ENCODE results near the gene ZBTB7B.

DNA sequence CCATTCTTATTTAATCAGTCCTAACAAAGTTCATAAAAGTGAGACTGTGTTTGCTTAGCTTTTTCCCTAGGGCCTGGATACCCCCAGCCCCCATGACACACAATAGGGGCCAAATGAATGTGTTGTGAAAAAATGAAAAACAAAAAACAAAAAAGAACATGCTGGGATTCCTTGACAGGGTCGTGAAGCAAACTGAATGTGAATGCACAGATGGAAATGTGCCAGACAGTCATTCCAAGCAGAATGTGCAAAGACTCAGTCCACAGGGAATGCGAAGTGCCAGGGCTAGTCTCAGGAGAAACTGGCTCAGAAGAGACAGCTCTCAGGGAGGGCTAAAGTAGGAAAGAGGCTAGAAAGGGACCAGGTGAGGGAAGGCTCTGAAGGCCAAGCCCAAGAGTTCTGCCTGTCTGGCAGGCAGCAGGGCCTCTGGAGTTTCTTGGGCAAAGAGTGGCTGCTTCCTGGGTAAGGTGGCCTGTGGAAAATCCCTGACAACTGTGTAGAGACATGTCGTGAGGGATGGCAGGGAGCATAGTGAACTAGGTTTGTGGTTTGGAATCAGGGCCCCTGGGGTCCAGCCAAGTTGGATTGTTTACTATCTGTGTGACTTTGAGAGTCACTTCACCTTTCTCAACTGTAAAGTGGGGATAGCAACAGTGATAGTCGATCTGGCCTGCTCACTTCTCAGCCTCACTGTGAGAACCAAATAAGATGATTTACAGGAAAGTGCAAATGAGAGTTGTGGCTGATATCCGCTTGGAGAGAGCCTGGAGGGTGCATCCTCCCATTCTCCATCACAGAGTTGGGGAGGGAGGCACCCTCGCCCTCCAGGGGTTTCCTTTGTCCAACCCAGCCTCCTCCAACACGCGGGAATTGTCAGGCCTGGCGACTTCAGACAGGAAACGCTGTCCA is 47.3 kb downstream of the ZBTB7B start:
- TF ChIP-seq, protein P1, sequence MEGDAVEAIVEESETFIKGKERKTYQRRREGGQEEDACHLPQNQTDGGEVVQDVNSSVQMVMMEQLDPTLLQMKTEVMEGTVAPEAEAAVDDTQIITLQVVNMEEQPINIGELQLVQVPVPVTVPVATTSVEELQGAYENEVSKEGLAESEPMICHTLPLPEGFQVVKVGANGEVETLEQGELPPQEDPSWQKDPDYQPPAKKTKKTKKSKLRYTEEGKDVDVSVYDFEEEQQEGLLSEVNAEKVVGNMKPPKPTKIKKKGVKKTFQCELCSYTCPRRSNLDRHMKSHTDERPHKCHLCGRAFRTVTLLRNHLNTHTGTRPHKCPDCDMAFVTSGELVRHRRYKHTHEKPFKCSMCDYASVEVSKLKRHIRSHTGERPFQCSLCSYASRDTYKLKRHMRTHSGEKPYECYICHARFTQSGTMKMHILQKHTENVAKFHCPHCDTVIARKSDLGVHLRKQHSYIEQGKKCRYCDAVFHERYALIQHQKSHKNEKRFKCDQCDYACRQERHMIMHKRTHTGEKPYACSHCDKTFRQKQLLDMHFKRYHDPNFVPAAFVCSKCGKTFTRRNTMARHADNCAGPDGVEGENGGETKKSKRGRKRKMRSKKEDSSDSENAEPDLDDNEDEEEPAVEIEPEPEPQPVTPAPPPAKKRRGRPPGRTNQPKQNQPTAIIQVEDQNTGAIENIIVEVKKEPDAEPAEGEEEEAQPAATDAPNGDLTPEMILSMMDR (conservative IDR thresholded peaks at IDR 0.05), result no peak
- TF ChIP-seq EZH2 (IDR thresholded peaks at IDR 0.05; ENCODE audit: low read depth), result no peak

Data from PC-9 (cell line).